GM19023 (cell line): Measurements from ENCODE around the gene SSPN.

Experiments used
- ATAC-seq: cut with Tn5 transposase; IDR thresholded peaks from one replicate; pipeline ENCODE4 v1.9.1; 2021; ENCODE audit warnings: mild to moderate bottlenecking, moderate library complexity; ENCODE audit not compliant: unreplicated experiment

SSPN gene

DNA sequence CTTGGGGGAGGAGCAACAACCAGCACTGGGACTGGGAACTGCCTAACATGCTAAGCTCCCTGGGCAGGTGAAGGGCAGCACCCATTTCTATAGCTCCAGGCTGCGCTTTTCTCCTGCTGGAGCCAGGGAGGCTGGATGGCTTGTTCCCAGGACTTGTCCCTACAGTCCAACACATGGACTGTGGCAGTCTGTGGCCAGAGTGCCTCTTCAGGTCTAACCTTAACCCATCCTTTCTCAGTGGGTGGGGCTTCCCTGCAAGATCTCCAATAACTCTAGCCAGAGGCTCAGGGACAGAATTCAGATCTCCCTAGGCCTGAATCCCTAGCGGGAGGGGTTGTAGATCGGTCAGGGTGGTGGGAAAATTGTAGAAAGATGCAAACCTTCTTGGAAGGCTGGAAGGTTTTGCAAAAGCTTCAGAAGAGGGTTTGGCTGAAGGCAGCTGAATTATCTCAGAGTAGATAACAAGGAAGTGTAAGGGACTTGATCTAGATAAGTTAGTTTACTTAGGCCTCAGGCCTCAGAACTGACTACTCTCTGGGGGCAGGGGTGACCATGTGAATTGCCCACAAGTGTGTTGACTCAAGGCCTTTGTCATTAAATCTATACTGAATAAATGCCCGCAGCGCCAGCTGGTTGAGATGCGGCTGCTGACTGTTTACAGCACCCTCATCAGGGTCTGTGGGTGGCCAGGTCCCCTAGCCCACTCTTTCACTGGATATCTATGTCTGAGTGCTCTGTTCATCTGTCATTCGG, 60.7 kb downstream of the SSPN start:
- ATAC-seq: no peak

DNA sequence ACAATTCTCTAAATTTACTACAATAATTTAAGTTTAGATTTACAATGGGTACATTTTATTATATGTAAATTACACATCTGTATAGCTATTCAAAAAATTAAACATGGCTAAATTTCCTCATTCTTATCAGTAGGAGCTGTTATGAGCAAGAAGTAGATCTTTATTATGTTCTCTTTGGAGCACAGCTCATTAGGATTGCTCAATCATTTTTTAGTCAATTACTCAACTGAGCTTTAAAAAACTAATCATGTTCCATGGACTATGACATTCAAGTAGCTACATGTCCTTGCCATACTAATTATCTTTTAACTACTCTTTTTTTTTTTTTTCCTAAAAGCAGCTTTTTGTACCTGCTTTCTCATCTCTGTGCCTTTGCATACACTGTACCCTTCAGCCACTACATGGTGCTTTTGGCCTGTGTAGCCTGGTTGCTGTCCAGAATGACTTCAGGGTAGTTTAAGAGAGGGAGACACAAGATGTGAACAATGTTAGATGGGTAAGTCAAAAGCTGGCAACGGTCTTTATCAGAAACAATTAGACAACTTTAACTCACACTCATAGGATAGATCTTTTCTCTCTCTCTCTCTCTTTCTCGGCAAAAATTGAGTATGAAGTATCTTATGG, 69.0 kb downstream of the SSPN start:
- no peak for ATAC-seq

GRCh38 chr12:26265606-26266005, 70.2 kb downstream of the SSPN start:
- no peak for ATAC-seq

- no peak for ATAC-seq
Measured at GRCh38 chr12:26266881-26267280, 71.5 kb downstream of the SSPN start.

- ATAC-seq: no peak
Measured at GRCh38 chr12:26268841-26269561, 73.6 kb downstream of the SSPN start.

DNA sequence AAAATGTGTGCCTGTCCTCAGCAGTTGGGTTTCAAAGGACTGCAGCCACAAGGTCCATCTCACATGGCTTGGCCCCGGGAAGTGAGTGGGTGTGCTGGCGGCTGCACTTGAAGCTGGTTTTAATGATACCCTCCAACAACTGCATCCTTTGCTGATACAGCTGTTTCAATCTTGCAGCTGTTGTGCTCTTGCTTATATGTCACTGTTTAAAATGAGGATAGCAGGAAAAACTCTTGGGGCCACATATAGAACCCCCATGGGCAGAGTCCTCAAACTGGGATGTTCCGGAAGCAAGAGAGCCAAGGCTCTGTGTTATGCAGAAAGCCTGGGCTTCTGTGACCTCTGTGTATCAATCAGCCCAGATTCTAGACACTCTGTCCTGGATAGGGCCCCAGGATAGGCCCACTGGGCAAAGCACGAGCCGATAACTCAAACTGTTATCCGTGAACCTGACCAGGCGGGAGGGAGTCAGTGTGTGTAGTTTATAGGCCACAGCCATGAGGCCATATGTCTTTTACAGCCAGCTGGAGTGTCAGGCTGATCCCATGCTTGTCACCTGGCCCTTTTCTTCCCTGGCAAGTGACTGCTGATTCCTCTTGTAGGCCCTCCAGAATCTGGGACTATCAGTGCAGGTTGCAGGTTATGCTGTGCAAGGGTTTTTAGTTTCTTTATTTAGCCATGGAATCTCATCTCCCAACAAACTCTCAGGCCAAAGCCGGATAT, 74.3 kb downstream of the SSPN start:
- ATAC-seq: no peak

DNA sequence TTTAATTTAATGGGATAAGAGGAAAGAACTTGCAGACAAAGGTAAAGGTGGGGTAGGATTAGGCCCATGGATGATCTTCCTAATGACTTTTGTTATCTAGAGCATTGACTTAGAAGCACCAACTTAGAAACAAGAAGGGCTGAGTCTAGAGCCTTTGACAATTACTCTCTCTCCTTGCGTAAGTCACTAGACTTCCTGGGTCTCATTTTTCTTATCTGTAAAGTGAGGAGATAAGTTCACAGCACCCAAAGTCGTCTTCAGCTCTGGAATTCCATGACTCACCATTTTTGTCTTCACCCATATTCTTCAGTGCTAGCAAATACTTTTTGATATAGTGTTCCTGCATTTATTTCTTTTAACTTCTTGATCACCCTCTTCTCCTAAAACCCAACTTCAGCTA, 75.7 kb downstream of the SSPN start:
- no peak for ATAC-seq

DNA sequence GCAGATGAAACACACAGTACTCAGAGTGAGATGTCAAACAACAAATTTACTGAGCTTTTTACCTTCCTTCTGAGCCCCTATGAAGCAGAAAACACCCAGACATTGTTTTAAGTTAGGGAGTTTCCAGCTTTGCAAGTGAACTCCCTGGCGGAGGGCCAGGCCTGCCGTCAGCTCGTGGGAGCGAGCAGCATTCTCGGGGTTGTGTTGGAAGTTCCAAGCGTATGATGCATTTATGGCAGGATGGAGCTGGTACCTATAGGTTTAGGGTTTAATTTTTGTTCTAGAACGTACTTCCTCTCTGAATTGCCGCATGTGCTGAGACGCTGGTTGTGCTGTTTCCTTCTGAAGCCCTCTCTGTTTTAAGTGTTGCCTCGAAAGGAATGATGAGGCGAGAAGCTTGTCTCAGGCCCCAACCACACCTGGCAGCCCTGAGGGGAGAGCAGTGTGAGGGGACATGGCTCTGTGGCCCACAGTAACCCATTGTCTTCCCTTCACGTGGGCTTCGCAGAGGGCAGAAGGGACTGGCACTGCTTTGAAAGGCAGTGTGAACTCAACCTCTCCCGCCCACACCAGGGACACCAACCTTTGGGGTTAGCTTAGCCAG, 76.6 kb downstream of the SSPN start:
- no peak for ATAC-seq

- ATAC-seq: no peak
Measured at GRCh38 chr12:26272851-26273250, 77.5 kb downstream of the SSPN start.

DNA sequence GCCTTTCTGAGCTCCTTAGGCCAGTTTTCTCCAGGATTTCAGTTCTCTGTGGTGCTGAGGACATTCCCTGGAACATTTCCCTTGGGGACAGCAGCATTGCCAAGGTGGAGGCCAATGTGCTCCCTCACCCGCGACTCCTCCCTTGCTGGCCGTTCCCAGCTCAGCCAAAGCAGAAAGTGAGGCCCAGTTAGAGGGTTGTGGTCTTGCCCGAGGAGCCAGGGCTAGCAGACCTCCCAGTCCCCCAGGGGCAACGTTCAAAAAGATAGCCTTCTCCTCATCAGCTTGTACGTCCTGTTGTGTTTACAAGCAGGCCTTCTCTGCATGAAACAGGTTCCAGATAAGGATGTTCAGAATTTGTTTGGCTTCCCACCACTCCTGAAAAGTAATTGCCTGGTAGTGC, 78.4 kb downstream of the SSPN start:
- ATAC-seq: no peak

DNA sequence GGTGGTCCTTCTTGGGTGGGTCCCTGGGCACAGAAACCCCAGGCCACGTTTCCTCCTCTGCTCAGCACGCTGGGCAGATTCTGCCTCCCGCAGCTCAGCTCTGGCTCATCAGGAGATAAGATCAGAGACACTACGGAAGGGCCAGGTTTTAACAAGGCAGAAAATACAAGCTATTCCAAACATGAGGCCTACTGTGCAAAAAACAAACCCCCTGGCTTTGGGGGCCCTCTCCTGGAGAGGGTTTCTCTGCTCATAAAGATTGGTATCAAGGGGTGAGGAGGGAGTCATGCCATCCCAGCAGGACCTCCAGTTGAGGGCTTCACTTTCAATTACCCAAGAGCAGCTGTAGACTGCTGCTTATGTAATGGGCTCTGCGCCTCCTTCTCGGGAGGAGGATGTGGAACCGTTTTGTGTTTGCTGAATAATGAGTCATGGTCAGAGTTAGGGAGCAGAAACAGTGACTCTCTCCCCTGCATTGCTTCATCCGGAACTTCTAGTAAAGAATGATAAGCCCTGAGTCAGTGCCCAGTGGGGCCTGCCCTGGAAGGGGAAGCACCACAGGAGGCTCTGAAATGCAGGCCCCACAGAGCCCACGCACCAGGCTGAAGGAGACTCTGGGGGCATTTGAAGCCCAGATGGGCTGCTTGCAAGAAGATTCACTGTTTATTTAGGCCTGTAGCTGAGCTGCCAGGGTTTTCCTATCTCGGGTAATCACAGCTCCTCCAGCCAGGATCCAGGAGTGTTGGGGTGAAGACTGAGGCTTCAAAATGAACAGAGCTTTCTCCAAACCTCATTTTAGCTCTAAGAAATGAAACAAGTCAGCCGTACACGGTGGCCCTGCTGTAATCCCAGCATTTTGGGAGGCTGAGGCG, 79.3 kb downstream of the SSPN start:
- peak; percentile 94 for ATAC-seq

DNA sequence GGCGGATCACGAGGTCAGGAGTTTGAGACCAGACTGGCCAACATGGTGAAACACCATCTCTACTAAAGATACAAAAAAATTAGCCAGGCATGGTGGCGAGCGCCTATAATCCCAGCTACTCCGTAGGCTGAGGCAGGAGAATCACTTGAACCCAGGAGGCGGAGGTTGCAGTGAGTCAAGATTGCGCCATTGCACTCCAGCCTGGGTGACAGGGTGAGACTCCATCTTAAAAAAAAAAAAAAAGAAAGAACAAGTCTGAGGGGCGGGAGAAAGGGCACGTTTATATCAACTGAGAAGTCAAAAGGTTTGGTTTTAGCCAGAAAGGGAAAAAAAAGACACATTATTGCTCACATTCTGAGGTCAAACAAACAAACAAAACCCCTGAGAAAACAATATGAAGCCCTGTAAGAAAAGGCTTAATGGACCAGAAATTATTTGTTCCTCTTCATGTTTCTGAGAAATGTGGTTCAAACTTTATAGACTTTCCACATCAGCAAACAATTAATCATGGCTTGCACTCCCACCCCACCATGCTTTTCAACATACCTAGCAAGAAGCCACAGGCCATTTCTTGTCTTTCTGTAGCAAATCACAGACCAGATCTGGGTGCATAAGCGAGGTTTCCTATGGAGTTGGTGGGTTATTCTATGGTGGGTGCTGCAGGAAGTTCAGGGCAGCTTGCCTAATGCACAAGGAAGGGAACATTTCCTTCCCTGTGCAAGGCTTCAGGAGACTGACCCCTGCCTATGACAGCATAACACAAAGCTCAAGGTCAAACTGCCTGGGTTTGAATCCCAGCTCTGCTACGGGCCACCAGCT, 80.1 kb downstream of the SSPN start:
- no peak for ATAC-seq

- ATAC-seq: no peak
Measured at GRCh38 chr12:26276709-26277108, 81.3 kb downstream of the SSPN start.

GRCh38 chr12:26277506-26278246, 82.3 kb downstream of the SSPN start:
- ATAC-seq: no peak

DNA sequence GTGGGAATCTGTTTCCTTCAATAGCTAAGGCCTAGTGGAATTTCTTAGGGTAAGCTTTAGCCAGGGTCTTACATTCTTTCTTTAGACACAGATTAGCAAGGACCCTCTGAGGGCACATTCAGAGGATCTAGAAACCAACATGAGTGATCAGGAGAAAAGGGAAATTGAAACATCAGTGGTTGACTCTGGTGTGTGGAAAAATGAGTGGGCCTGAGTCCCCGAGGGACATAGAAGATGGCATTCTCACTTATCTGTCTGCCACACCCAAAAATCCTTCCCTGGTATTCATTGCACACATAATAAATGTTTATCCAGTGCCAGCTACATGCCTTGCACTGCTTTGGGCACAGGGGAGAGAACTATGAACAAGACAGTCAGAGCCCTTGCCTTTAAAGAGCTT, 82.9 kb downstream of the SSPN start:
- ATAC-seq: no peak

- ATAC-seq: no peak
Measured at GRCh38 chr12:26278666-26279065, 83.3 kb downstream of the SSPN start.

GRCh38 chr12:26279091-26279490, 83.7 kb downstream of the SSPN start:
- no peak for ATAC-seq

DNA sequence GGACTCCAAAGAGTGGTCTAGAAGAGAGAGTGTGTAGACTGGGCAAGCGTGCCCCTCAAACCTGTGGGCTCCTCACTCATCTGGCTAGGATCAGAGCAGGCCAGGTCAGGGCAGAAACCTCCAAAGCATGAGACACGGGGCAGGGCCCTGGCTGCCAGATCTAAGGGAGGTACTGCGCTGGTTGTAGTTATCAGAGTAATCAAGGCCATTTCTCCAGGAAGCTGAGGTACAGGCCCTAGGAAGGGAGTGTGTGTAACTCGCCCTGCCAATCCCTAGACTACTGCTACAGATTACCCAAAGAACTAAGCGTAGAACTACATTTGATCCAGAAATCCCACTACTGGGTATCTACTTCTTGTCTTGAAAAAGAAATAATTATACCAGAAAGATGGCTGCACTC, 84.5 kb downstream of the SSPN start:
- ATAC-seq: no peak

GRCh38 chr12:26280869-26281268, 85.5 kb downstream of the SSPN start:
- no peak for ATAC-seq
